Activated naive CD4-positive, alpha-beta T cell treated with anti-CD3 and anti-CD28 coated beads, Interleukin-2, amount 50 U/mL, for 16 hours (primary cell): ENCODE results near the gene MIDN.
"Not testable (repeated sequence)": the region's sequence is repeated elsewhere in the genome, so short reads cannot be mapped to it uniquely, and the experiment has no call there.

Experiments
- DNase-seq: peaks from one replicate; pipeline ENCODE4 v3.0.0-alpha.2; 2020

MIDN gene

DNA sequence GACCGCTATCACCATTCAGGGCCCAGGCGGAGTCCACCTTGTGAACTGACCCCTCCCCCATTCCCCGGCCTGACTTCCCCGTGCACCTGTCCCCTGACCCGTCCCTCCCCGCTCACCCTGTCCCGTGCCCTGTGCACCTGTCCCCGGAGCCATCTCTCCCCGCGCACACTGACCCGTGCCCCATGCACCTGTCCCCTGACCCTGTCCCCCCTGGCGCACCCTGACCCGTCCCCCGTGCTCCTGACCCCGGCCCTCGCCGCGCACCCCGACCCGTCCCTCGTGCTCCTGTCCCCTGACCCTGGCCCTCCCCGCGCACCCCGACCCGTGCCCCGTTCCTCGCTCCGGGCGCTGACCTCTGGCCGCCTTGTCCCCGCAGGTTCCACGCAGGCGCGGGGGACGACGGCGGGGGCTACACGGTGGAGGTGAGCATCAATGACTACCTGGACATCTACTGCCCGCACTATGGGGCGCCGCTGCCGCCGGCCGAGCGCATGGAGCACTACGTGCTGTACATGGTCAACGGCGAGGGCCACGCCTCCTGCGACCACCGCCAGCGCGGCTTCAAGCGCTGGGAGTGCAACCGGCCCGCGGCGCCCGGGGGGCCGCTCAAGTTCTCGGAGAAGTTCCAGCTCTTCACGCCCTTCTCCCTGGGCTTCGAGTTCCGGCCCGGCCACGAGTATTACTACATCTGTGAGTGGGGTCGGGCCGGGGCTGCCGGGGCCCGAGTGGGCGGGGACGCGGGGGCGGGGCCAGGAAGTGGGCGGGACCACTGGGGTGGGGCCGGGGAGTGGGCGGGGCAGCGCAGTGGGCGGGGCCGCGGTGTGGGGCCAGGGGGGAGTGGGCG is 47.0 kb downstream of the MIDN start:
- DNase-seq: peak; percentile 45

DNA sequence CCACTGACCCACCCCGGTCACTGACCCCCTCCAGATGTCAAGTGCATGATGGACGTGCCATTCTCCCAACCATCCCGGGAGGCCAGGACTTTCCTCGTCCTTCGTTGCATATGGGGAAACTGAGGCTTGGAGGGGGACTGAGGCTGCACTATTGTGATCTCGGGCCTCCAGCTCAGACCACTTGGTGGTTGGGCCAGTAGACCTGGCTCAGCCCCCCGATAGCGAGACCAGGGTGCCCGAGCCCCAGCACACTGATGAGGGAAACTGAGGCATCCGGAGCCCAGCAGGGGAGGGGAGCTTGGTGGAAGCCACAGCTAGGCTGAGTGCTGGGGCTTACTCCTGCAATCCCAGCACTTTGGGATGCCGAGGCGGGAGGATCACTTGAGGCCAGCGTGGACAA is 47.7 kb downstream of the MIDN start:
- no peak for DNase-seq

- DNase-seq: no peak
Observed at GRCh38 chr19:1296575-1297271, 48.3 kb downstream of the MIDN start.

DNA sequence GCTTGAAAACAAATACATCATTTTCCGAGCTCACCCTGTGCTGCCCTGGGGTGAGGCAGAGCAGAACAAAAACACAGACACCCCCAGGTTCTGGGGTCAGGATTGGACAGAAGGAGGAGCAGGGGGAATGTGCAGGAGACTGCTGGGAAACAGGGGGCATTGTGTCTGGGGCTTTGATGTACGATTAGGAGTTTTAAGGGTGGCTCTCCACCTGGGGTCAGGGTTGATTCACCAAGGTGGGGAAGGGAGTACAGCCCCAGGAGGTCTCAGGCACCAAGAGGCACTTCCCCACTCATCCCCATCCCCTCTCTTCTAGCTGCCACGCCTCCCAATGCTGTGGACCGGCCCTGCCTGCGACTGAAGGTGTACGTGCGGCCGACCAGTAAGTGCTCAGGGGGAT is 49.9 kb downstream of the MIDN start:
- no peak for DNase-seq

DNA sequence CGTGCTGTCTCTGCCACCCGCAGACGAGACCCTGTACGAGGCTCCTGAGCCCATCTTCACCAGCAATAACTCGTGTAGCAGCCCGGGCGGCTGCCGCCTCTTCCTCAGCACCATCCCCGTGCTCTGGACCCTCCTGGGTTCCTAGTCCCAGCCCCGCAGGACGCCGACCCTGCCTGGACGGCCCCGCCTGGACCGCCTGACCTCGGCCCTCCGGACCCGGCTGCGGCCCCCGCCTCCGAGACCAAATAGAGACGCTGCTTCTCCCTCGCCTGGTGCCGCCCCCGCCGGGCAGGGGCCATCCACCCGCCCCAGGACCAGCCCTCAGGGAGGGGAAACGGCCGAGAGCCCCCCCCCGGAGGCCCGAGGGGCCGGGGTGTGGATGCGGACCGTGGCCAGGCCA is 51.4 kb downstream of the MIDN start:
- DNase-seq: no peak

- no peak for DNase-seq
Observed at GRCh38 chr19:1300744-1301490, 52.5 kb downstream of the MIDN start.

DNA sequence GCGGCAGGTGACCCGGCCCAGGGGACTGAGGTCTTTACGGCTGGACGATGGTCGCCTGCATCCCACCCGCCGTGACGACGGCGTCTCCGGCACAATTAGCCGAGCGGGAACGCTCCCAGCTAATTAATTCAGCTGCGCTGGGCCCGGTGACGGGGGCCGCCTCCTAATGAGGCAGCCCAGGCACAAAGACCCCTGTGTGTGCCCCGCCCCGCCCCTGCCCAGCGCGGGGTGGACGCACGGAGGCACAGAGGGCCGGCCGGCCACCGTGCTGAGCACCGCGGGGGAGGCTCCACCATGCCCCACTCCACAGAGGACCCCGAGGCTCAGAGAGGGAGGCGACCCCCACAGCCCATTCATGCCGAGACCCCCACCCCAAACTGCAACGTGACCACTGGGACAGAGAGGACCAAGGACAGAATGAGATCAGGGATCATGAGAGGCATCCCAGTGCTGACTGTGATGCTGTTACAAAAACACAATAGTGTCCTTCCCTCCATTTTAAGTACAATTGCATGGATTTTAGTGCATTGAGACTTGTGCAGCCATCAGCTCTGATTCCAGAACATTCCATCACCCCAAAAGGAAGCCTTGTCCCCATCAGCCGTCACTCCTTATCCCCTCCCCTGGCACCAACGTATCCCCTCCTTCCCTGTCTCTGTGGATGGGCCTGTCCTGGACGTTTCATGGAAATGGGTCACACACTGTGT is 54.3 kb downstream of the MIDN start:
- no peak for DNase-seq

- DNase-seq: no peak
Observed at GRCh38 chr19:1304197-1304924, 56.0 kb downstream of the MIDN start.

DNA sequence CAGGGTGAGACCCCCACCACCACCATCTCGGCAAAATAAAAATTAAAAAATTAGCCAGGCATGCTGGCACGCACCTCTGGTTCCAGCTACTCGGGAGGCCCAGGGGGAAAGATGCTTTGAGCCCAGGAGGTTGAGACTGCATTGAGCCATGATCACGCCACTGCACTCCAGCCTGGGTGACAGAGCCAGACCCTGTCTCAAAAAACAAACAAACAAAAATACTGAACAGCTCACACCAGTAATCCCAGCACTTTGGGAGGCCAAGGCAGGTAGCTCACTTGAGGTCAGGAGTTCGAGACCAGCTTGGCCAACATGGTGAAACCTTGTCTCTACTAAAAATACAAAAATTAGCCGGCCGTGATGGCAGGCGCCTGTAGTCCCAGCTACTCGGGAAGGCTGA is 57.0 kb downstream of the MIDN start:
- not testable (repeated sequence) for DNase-seq

- DNase-seq: no peak
Observed at GRCh38 chr19:1307320-1307719, 58.9 kb downstream of the MIDN start.

DNA sequence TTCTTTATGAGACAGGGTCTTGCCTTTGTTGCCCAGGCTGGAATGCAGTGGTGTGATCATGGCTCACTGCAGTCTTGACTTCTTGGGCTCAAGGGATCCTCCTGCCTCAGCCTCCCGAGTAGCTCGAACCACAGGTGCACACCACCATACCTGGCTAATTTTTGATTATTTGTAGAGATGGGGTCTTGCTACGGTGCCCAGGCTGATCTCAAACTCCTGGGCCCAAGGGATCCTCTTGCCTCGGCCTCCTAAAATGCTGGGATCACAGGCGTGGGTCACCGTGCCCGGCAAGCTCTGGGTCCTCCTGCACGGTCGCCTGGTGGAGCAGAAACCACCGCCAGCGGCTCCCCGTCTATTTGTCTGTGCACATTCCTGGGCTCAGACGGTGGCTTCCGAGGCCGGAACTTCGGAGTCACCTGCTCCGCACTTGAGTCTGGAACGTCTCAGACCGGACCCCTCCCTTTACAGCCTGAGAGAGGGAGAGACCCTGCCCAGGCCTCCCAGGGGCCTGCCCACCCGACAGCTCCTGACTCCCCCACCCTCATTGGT is 59.4 kb downstream of the MIDN start:
- DNase-seq: no peak

DNA sequence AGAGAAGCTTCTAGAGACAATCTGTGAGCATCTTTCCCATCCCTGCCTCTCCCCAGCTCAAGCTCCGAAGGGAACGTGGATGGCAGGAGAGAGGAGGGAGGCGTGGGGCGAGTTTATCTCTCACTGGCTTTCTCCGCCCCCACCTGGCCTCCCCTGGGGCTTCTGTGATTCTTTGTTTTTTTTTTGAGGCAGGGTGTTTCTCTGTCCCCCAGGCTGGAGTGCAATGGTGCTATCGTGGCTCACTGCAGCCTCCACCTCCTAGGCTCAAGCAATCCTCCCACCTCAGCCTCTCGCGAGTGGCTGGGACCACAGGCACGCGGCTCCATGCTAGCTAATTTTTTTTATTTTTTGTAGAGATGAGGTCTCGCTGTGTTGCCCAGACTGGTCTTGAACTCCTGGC is 60.3 kb downstream of the MIDN start:
- DNase-seq: no peak
